ENCODE results near the gene IVL.

The IVL gene

DNA sequence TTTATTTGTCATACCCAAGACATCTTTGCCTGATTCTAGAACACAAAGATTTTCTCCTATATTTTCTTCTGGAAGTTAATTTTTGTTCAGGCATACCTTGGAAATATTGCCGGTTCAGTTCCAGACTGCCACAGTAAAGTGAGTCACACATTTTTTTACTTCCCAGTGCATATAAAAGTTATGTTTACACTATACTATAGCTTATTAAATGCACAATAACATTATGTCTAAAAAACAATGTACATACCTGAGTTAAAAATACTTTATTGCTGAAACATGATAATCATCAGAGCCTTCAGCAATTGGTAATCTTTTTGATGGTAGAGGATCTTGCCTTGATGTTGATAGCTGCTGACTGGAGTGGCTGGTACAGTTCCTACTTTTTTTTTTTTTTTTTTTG lies 20.2 kb upstream of the IVL start:
- no peak for DNase-seq (ENCODE audit: low read depth, low spot score)

GRCh38 chr1:152899027-152899426 lies 9.3 kb upstream of the IVL start:
- no peak for DNase-seq (ENCODE audit: low read depth, low spot score)

DNA sequence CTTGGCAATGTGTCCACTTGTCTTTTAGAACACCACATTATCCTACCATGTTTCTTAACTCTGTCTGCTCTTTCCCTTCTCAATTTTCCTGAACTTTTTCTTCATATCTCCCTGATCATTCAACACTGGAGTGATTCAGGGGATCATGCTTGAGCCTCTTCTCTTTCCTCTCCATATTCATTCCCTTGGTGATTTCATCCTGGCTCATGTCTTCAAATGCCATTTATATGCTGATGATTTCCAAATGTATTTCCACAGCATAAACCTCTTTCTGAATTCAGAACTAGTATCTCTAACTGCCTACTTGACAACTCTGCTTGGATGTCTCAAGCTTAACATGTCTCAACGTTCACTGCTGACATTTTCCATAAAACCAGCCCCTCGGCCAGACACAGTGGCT lies 8.5 kb upstream of the IVL start:
- no peak for DNase-seq (ENCODE audit: low read depth, low spot score)

- DNase-seq (ENCODE audit: low read depth, low spot score), result no peak
These were observed 6.7 kb upstream of the IVL start for GRCh38 chr1:152901631-152902030.

DNA sequence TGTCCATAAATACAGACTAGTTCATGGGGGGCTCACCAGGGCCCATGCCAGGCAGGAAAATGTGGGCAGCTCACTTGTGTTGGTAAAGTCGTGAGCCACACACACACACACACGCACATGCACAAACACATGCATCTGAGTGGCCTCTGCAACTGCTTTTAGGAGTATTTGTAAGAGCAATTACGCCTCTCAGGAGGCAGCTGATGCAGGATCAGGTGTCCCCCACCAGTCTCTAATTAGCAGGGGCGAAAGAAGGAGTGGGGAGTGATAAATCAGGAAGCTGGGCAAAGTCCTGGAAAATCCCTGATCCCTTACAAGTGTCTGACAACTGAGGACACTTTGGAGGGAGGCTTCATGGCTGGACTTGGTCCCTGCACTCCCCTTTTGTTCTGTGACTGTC lies 5.7 kb upstream of the IVL start:
- no peak for DNase-seq (ENCODE audit: low read depth, low spot score)

DNA sequence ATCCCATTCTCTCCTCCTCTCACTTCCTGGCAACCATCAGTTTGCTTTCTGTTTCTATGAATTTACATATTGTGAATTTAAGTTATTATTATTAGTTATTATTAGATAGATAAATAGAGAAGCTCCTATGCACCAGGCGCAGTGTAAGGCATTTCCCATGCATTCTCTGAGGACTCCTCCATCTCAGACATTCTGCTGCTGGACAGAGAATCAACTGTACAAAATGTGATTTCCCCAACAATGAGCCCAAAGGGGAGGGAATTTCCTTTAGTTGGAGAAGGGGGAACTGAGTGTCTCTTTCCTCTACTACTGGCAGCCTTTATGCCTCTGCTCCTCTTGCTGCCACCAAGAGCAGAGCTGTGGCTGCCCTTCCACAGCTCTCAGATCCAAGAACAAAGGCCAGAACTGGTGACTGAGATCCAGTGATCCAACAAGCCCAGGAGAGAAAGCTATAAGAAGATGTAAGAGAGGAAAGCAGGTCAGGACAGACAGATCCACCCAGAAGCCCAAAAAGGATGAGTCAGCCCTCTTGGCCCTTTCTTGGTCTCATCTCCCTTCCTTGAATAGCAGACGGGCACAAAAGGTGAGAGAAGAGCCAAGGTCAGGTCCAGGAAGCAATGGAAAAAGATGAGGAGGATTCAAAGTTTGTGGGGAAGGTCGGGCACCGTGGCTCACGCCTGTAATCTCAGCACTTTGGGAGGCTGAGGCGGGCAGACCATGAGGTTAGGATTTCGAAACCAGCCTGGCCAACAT lies 3.5 kb upstream of the IVL start:
- DNase-seq (ENCODE audit: low read depth, low spot score), result no peak

- DNase-seq (ENCODE audit: low read depth, low spot score), result no peak
These were observed 2.3 kb upstream of the IVL start for GRCh38 chr1:152906023-152906565.

DNA sequence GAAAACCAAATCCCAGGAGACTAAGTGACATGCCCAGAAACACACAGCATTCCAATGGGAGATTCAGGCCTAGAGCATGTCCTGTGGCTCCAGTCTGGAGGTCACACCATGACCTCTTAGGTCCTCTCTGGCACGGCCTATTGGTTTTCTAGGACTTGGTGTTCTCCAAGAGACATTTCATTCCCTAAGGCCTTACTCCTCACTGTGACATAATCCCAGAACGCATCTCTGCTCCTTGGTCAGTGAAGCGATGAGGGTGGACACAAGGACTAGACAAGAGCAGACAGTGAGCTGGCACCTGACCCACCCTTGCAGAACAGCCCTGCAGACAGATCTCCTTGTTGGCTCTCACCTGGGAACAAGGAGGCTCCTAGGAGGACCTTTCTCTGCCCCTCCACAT lies 860 bp downstream of the IVL start:
- DNase-seq (ENCODE audit: low read depth, low spot score), result no peak

DNA sequence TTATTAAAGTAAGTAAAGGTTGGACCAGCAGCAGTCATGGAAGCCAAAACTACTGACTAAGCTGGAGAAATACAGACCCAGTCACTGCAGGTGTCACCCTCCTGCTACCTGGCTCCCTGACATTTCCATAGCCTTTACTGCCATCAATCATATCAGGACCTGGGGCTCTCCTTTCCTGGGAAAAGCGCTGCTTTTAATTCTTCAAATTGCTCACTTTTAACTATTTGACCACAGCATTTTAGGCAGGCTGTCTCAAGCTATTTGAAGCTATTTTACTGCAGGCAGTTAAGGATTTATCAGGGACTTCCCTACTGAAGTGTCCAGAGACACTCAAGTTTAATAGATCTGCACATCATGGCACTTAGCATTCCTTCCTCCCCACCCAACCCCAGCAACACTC lies 4.1 kb downstream of the IVL start:
- DNase-seq (ENCODE audit: low read depth, low spot score), result no peak

DNA sequence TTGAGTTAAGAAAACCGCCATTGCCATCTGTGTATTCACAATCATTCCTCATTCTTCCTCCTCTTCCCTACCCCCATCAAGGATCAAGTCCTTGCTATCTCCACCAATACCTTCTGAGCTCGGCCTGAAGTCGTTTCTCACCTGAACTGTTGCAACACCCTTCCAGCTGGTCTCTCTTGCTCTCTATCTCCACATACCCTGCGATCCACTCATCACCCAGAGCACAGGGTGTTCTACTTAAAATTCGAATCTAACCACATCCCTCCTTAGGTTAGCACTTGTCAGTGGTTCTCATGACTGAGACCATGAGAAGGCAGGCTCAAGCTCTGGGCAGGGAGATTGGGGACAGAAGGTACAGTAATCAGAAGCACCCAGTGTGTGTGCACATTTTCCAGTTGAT lies 4.6 kb downstream of the IVL start:
- DNase-seq (ENCODE audit: low read depth, low spot score), result no peak

DNA sequence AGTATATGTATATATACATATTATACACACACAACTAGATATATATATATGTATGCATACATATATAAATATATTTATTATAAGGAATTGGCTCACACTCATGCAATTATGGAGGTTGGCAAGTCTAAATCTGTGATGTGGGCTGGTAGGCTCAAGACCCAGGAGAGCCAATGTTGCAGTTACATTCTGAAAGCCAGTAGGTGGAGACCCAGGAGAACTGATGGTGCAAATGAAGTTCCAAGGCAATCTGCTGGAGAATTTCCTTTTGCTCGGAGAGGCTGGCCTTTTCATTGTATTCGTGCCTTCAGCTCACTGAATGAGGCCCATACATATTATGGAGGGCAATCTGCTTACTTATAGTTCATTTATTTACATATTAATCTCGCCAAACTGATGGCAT lies 9.4 kb downstream of the IVL start:
- no peak for DNase-seq (ENCODE audit: low read depth, low spot score)

DNA sequence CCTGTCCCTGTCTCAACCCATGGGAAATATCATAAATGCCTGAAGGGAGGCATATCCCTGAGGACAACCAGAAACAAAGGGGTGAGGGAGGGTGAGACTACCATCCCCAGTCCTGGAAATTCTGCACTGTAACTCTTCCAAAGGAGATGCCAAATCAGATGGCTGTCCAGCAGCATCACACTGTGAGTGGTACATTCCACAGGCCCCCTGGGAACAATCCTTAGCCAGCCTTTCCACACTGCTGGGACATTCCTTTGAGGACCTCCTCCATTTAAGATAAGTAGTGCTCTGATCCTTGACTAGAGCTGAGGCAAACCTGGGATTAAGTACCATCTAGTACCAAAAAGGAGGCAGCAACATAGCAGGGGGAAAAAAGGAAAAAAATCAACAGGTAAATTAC lies 10.7 kb downstream of the IVL start:
- no peak for DNase-seq (ENCODE audit: low read depth, low spot score)

- DNase-seq (ENCODE audit: low read depth, low spot score), result no peak
These were observed 15.8 kb downstream of the IVL start for GRCh38 chr1:152924191-152924590.

DNA sequence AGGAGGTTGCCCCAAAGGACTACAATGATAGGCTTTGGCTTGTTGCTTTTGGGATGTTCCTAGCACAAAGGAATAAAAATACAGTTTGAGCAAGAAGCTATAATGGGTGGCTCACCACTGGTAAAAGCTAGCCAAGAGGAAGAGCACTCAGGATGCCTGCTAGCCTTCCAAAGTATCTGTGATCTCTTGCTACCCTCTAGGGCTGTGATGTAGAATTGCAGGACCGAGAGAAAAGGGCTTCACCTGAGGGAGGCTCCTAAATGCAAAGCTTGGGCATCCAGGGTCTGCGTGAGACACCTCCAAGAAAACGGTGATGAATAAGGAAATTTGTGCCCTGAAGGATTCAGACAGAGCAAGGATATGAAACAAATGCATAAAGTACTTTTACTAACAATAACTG lies 17.7 kb downstream of the IVL start:
- DNase-seq (ENCODE audit: low read depth, low spot score), result no peak

GRCh38 chr1:152928671-152929070 lies 20.3 kb downstream of the IVL start:
- no peak for DNase-seq (ENCODE audit: low read depth, low spot score)

DNA sequence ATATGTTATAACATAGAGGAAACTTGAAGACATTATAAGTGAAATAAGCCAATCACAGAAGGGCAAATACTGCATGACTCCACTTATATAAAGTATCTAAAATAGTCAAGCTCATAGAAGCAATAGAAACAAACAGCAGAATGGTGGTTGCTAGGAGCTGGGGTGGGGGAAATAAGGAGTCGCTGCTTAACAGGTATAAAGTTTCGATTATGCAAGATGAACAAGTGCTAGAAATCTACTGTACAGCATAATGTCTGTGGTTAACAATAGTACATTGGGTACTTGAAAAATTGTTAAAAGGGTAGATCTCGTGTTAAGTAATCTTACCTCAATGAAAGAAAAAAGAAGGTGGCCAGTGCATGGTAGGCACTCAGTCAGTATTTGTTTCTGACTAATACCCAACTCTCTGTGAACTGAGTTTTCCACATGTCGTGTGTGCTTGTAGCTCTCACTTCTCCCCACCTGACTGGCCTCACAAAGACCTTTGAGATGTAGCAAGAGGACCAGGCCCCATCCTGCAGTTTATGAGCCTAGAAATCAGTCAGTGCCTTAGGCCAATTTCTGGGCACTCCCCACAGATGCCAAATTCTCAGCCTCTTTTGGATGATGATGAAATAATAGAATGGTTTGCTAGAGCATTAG lies 23.9 kb downstream of the IVL start:
- DNase-seq (ENCODE audit: low read depth, low spot score), result no peak

DNA sequence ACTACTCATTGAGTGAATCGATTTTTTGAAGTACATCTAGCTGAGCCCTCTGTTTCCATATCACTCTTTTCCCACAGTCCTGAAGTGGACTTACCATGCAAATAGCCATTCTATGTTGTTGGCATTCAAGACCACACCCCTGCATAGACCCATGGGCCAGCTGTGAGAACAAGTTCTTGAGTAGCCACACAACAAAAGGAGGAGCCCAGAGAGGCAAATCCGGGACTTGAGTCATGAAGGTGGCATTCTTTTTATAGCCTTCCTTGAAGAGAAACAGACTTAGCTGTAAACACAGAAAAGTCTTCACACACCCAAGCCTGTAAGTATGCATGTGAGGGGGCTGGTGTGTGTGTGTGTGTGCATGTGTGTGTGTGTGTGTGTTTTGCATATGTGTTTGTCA lies 24.9 kb downstream of the IVL start:
- DNase-seq (ENCODE audit: low read depth, low spot score), result no peak

- DNase-seq (ENCODE audit: low read depth, low spot score), result no peak
These were observed 32.3 kb downstream of the IVL start for GRCh38 chr1:152940614-152941013.

DNA sequence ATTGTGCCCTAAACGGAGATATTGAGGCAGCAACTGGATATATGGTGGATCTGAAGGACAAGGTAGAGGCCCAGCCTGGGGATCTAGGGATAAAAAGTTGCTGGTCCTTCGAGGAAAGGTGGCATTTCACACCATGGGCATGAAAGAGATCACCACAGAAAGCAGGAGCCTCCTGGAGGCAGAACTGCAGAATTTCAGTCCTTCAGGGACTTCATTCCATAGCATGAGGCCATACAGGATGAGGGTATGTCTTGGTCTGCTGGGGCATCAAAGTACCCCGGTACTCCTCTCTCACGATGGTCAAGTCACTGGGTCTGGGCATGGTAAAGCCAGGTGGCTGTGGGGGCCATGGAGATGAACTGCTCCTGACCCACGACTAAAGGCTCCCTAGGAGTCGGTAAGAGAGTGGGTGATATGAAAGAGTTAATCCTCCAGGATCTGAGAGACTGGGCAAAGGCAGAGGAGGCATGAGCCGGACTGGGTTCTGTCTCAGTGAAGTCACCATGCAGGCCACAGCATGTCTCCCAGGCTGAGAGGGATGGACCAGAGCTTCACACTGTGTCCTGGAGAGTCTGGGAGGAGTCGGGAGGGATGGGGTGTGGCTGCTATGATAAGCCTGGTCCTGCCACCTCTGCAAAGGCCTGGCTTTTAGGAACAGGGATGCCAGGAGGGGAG lies 32.8 kb downstream of the IVL start:
- DNase-seq (ENCODE audit: low read depth, low spot score), result no peak

- DNase-seq (ENCODE audit: low read depth, low spot score), result no peak
These were observed 33.8 kb downstream of the IVL start for GRCh38 chr1:152942161-152942560.

DNA sequence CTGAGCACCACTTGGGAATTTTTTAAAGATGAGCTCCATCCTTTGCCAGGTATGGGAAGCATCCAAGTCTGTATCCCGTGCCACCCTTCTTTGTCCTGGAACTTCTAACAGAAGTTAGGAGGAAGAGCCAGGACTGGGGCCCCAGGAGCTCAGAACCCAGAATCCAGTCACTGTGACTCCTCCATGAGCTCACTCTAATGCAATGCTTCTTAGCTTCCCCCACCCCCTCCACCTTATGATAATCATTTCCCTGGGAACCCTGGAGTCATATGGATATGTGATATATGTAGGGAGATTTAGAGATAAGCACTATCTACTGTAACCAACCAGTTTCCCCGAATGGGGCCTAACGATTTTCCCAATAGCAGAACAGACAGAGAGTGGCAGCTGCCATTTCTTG lies 37.9 kb downstream of the IVL start:
- DNase-seq (ENCODE audit: low read depth, low spot score), result no peak

GRCh38 chr1:152946651-152947256 lies 38.4 kb downstream of the IVL start, which contains the start of gene SPRR5:
Gene SPRR5 (plus strand): TSS chr1:152947206. CDS start chr1:152948555, 1,349 bp downstream.
- DNase-seq (ENCODE audit: low read depth, low spot score), result no peak

Data from activated naive CD8-positive, alpha-beta T cell treated with anti-CD3 and anti-CD28 coated beads, Interleukin-2, amount 50 U/mL, for 16 hours (primary cell).